SK-N-SH treated with all-trans-retinoic acid at 6 μM for 48 hours (cell line): Measurements from ENCODE around the gene MS4A1.

Experiments used
- ARNTL ChIP-seq: fragments of 450-650 bp; formaldehyde crosslinking; IDR thresholded peaks from 2 replicates; pipeline ENCODE4 v1.5.0; 2020; ENCODE audit warnings: low read depth, mild to moderate bottlenecking, moderate library complexity, borderline replicate concordance
- ESRRG ChIP-seq: fragments of 250-450 bp; sonication (Bioruptor Pico); IDR thresholded peaks from 2 replicates; pipeline ENCODE4 v1.6.1; 2021; ENCODE audit warnings: mild to moderate bottlenecking
- ISL1 ChIP-seq: fragments of 250-450 bp; sonication (Bioruptor Pico); IDR thresholded peaks from 2 replicates; pipeline ENCODE4 v2.1.2; 2022; ENCODE audit warnings: mild to moderate bottlenecking, moderate library complexity
- PATZ1 ChIP-seq: fragments of 250-450 bp; sonication (Bioruptor Pico); IDR thresholded peaks from 2 replicates; pipeline ENCODE4 v1.8.0; 2020; ENCODE audit warnings: mild to moderate bottlenecking, moderate library complexity, borderline replicate concordance
- PPARA ChIP-seq: fragments of 250-450 bp; sonication (Bioruptor Pico); IDR thresholded peaks from 2 replicates; pipeline ENCODE4 v1.5.0; 2020; ENCODE audit warnings: mild to moderate bottlenecking, borderline replicate concordance
- RARB ChIP-seq: fragments of 250-450 bp; sonication (Bioruptor Pico); IDR thresholded peaks from 2 replicates; pipeline ENCODE4 v1.8.0; 2021; ENCODE audit warnings: mild to moderate bottlenecking, moderate library complexity
- SNAI2 ChIP-seq: fragments of 250-450 bp; sonication (Bioruptor Pico); IDR thresholded peaks from 2 replicates; pipeline ENCODE4 v1.5.0; 2020; ENCODE audit warnings: mild to moderate bottlenecking, moderate library complexity
- ZFP3 ChIP-seq: fragments of 250-450 bp; sonication (Bioruptor Pico); IDR thresholded peaks from 2 replicates; pipeline ENCODE4 v1.5.0; 2020; ENCODE audit warnings: mild to moderate bottlenecking, moderate library complexity
- ZFP30 ChIP-seq: fragments of 450-650 bp; formaldehyde crosslinking; IDR thresholded peaks from 2 replicates; pipeline ENCODE4 v1.5.0; 2022; ENCODE audit warnings: mild to moderate bottlenecking, moderate library complexity
- ZNF565 ChIP-seq: fragments of 450-650 bp; formaldehyde crosslinking; conservative IDR thresholded peaks from 2 replicates; pipeline ENCODE4 v1.5.0; 2020; ENCODE audit warnings: low read depth, mild to moderate bottlenecking, moderate library complexity
- TF ChIP-seq, protein P1 (sequence below): fragments of 250-450 bp; sonication (Bioruptor Pico); IDR thresholded peaks from 2 replicates; pipeline ENCODE4 v1.5.1; 2020; ENCODE audit warnings: low read depth, mild to moderate bottlenecking, moderate library complexity

GRCh38 chr11:60498853-60499252 lies 43.2 kb downstream of the MS4A1 start:
- TF ChIP-seq PATZ1 (CRISPR knock-in tag), result no peak
- TF ChIP-seq SNAI2 (CRISPR knock-in tag), result no peak
- TF ChIP-seq ZNF565 (CRISPR knock-in tag), result no peak
- TF ChIP-seq ARNTL (CRISPR knock-in tag), result no peak
- no peak for TF ChIP-seq ZFP30 (CRISPR knock-in tag)
- no peak for TF ChIP-seq ISL1
- TF ChIP-seq ESRRG (CRISPR knock-in tag), result no peak
- no peak for TF ChIP-seq PPARA
- TF ChIP-seq, protein P1, sequence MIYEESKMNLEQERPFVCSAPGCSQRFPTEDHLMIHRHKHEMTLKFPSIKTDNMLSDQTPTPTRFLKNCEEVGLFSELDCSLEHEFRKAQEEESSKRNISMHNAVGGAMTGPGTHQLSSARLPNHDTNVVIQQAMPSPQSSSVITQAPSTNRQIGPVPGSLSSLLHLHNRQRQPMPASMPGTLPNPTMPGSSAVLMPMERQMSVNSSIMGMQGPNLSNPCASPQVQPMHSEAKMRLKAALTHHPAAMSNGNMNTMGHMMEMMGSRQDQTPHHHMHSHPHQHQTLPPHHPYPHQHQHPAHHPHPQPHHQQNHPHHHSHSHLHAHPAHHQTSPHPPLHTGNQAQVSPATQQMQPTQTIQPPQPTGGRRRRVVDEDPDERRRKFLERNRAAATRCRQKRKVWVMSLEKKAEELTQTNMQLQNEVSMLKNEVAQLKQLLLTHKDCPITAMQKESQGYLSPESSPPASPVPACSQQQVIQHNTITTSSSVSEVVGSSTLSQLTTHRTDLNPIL, result no peak
- TF ChIP-seq ZFP3, result no peak
- no peak for TF ChIP-seq RARB (CRISPR knock-in tag)
